Panc1 (cell line): ENCODE results near the gene ABTB2. TPM values are rescaled to one million over a fixed set of nuclear protein-coding genes. Genes with fewer than 3 reads are reported as not detected.

Experiments
- ATAC-seq: fragments of 200-7000 bp; cut with Tn5 transposase; 2 replicates; pipeline ENCODE4 v1.9.1; 2020; ENCODE audit warnings: mild to moderate bottlenecking, moderate library complexity
- BruUV-seq: library from RNA; stranded (reverse); fragments of 400-500 nt; replicated peaks from 2 replicates; lab custom pipeline; 2021; lab: Mats Ljungman, UMichigan
- CTCF ChIA-PET: fragments of 300-600 bp; sonication (Branson Sonifier 250); formaldehyde crosslinking; loops from one replicate; lab custom pipeline; 2022; ENCODE audit warnings: antibody characterized with exemption; lab: Charles Lee
- POLR2A ChIA-PET: fragments of 300-600 bp; sonication (Branson Sonifier 250); formaldehyde crosslinking; loops from one replicate; lab custom pipeline; 2022; ENCODE audit warnings: antibody characterized with exemption; lab: Charles Lee
- DNase-seq: peaks from one replicate; pipeline ENCODE4 v3.0.0-alpha.2; 2010; ENCODE audit warnings: low read depth, low spot score
- H3K27ac ChIP-seq: 2 replicates; pipeline ENCODE4 v1.5.1; 2011; ENCODE audit warnings: mild to moderate bottlenecking, low read length, inconsistent platforms
- H3K27me3 ChIP-seq: fragments of 200-500 bp; sonication (Bioruptor generic); 2 replicates; pipeline ENCODE4 v1.6.0; 2014; ENCODE audit warnings: low read length, inconsistent platforms; ENCODE audit not compliant: control insufficient read depth, insufficient read depth
- H3K36me3 ChIP-seq: fragments of 200-500 bp; sonication (Bioruptor generic); 2 replicates; pipeline ENCODE4 v1.5.1; 2014; ENCODE audit warnings: inconsistent platforms, mild to moderate bottlenecking, low read length, moderate library complexity; ENCODE audit not compliant: control insufficient read depth, insufficient read depth
- H3K4me1 ChIP-seq: 2 replicates; pipeline ENCODE4 v1.5.1; 2011; ENCODE audit warnings: inconsistent platforms, mild to moderate bottlenecking, low read length, moderate library complexity; ENCODE audit not compliant: control insufficient read depth, insufficient read depth
- H3K4me3 ChIP-seq, 2 experiments: 2 replicates each; pipeline ENCODE4 v1.5.1; 2011 to 2012; ENCODE audit warnings: low read depth in 2 of 2, low read length in 2 of 2, mild to moderate bottlenecking in 2 of 2, inconsistent platforms in 1 of 2, moderate library complexity in 1 of 2
- H3K9me3 ChIP-seq: fragments of 200-500 bp; sonication (Bioruptor generic); 2 replicates; pipeline ENCODE4 v1.5.1; 2014; ENCODE audit warnings: low read depth, mild to moderate bottlenecking, inconsistent platforms, low read length, moderate library complexity; ENCODE audit not compliant: control insufficient read depth, insufficient read depth
- CTCF ChIP-seq: fragments of 450-650 bp; IDR thresholded peaks from 2 replicates; pipeline ENCODE4 v1.5.1; 2017; ENCODE audit warnings: mild to moderate bottlenecking
- POLR2AphosphoS5 ChIP-seq: IDR thresholded peaks from 2 replicates; pipeline ENCODE4 v1.6.1; 2012; ENCODE audit warnings: mild to moderate bottlenecking, low read depth, low read length, moderate library complexity
- SIN3A ChIP-seq: IDR thresholded peaks from 2 replicates; pipeline ENCODE4 v1.6.1; 2012; ENCODE audit warnings: low read depth, mild to moderate bottlenecking, low read length, moderate library complexity, borderline replicate concordance; ENCODE audit not compliant: insufficient read depth
- TCF7L2 ChIP-seq: IDR thresholded peaks from 2 replicates; pipeline ENCODE4 v1.6.1; 2011; ENCODE audit warnings: mild to moderate bottlenecking, low read depth, low read length, inconsistent platforms
- in situ Hi-C: cut with HindIII; loops from 2 replicates; pipeline ENCODE4 v1.10.0; 2016; ENCODE audit warnings: low sequenced_read_pairs, low pct_unique_long_range_greater_than_20kb
- intact Hi-C: fragments of 100-400 bp; cut with micrococcal nuclease; formaldehyde crosslinking; loops from one replicate; pipeline ENCODE4 v1.10.0; 2022; ENCODE audit not compliant: unreplicated experiment
- total RNA-seq: library from RNA; stranded (reverse); gene quantifications from one replicate; pipeline ENCODE4 v1.2.1, GENCODE V29; 2021; ENCODE audit not compliant: unreplicated experiment
- TF ChIP-seq, protein P1 (sequence below), 2 experiments: IDR thresholded peaks; 2 replicates each; pipeline ENCODE4 v1.6.1; 2011 to 2012; ENCODE audit warnings: low read depth in 2 of 2, control low read depth in 1 of 2, low read length in 1 of 2, mild to moderate bottlenecking in 1 of 2, moderate library complexity in 1 of 2; ENCODE audit not compliant: insufficient read depth in 1 of 2

Gene ABTB2
- total RNA-seq, 1 experiment from 2014 or later: 22.7 TPM

DNA sequence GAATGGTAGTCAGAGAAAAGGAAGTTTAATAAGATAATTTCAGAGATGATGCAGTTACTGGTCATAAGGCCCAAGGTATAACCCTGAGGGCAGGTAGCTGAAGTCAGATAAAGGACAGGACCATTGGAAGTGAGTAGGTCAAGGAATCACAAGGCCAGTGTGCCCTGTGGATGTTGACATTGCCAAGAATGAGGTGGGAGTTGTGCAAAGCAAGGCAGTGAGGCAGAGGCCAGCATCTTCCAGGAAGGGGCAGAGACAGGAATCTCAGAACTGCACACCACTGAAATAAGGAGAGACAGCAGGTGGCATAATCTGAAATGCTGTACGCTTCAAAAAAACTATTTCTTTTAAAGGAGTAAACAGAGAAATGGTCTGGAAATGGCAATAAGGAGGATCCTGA lies 61.4 kb downstream of the ABTB2 start:
- Histone ChIP-seq H3K36me3 (no peaks in the 10 kb centered on the region), H3K9me3 (no peaks in the 10 kb centered on the region), H3K27ac (no peak overlapping the region), H3K4me1 (peaks cover 35% of the 10 kb centered on the region), H3K27me3 (no peaks in the 10 kb centered on the region), H3K4me3 (no peak overlapping the region)
- ATAC-seq (no peak), DNase-seq (no peak)
- no TSS peak for BruUV-seq
- in situ Hi-C loops: no loop called here
- POLR2A ChIA-PET: no interaction called here
- CTCF ChIA-PET: interaction anchor here (0.6 kb wide), 1 partner anchor 107 kb away, joined by 3 read pairs; no protein-coding TSS in a partner anchor
- TF ChIP-seq CTCF (no peak), POLR2AphosphoS5 (no peak), TCF7L2 (no peak), SIN3A (no peak)
- TF ChIP-seq, protein P1, sequence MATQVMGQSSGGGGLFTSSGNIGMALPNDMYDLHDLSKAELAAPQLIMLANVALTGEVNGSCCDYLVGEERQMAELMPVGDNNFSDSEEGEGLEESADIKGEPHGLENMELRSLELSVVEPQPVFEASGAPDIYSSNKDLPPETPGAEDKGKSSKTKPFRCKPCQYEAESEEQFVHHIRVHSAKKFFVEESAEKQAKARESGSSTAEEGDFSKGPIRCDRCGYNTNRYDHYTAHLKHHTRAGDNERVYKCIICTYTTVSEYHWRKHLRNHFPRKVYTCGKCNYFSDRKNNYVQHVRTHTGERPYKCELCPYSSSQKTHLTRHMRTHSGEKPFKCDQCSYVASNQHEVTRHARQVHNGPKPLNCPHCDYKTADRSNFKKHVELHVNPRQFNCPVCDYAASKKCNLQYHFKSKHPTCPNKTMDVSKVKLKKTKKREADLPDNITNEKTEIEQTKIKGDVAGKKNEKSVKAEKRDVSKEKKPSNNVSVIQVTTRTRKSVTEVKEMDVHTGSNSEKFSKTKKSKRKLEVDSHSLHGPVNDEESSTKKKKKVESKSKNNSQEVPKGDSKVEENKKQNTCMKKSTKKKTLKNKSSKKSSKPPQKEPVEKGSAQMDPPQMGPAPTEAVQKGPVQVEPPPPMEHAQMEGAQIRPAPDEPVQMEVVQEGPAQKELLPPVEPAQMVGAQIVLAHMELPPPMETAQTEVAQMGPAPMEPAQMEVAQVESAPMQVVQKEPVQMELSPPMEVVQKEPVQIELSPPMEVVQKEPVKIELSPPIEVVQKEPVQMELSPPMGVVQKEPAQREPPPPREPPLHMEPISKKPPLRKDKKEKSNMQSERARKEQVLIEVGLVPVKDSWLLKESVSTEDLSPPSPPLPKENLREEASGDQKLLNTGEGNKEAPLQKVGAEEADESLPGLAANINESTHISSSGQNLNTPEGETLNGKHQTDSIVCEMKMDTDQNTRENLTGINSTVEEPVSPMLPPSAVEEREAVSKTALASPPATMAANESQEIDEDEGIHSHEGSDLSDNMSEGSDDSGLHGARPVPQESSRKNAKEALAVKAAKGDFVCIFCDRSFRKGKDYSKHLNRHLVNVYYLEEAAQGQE (IDR thresholded peaks at IDR 0.05; ENCODE audit: insufficient read depth in 1 of 2, low read depth in 2 of 2, low read length in 1 of 2): no peak
- intact Hi-C loops: no loop called here

DNA sequence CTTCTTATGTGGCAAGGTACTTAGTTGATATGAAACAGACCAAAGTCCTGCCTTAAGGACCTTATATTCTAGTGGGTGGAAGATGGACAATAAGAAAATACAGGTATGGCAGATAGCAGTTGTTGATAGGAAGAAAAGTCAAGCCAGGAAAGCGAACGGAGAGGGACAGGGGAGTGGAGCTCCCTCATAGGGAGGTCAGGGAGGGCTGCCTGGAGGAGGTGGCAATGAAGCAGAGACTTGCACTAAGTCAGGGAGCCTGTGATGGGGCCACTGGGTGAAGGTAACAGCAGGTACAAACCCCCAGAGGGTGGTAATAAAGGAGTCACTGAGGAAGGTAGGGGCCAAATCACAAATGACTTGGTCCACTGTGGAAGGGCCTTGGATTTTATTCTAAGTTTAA lies 65.3 kb downstream of the ABTB2 start:
- intact Hi-C loops (no loop called here), in situ Hi-C loops (no loop called here)
- no peak for TF ChIP-seq TCF7L2
- TF ChIP-seq, protein P1 (IDR thresholded peaks at IDR 0.05; ENCODE audit: insufficient read depth in 1 of 2, low read depth in 2 of 2, low read length in 1 of 2): no peak
- Histone ChIP-seq H3K36me3 (no peaks in the 10 kb centered on the region), H3K9me3 (no peaks in the 10 kb centered on the region), H3K4me3 (no peak overlapping the region), H3K27me3 (no peaks in the 10 kb centered on the region), H3K27ac (no peak overlapping the region), H3K4me1 (0 out of 2 replicates have a peak, but pooled peaks cover 8% of the 10 kb centered on the region)
- DNase-seq: no peak
- no TSS peak for BruUV-seq
- ChIA-PET CTCF (no interaction called here), POLR2A (no interaction called here)
- ATAC-seq: no peak
